Neural progenitor cell (in vitro differentiated cells): Measurements from ENCODE around the gene LRCH4.

ENCODE experiments used
- CTCF ChIP-seq: fragments of 200-600 bp; sonication (generic); IDR thresholded peaks from 2 replicates; pipeline ENCODE4 v1.5.1; 2017; ENCODE audit warnings: antibody characterized with exemption, mild to moderate bottlenecking
- EZH2 ChIP-seq: fragments of 200-600 bp; sonication (generic); IDR thresholded peaks from 2 replicates; pipeline ENCODE4 v1.6.1; 2017; ENCODE audit warnings: antibody characterized with exemption, mild to moderate bottlenecking, moderate library complexity
- EZH2phosphoT487 ChIP-seq: fragments of 200-600 bp; sonication (generic); IDR thresholded peaks from 2 replicates; pipeline ENCODE4 v1.6.1; 2017; ENCODE audit warnings: antibody characterized with exemption

- TF ChIP-seq CTCF (no peak), EZH2 (no peak), EZH2phosphoT487 (no peak)
These were observed 18.2 kb downstream of the LRCH4 start for GRCh38 chr7:100567751-100568175.
